ENCODE measurements around the gene CD19. TPM values are rescaled to one million over a fixed set of nuclear protein-coding genes. Genes with fewer than 3 reads are reported as not detected.
"Not testable (repeated sequence)": the region's sequence is repeated elsewhere in the genome, so short reads cannot be mapped to it uniquely, and the experiment has no call there.

Gene CD19
- total RNA-seq, 1 experiment from 2014 or later = not detected

DNA sequence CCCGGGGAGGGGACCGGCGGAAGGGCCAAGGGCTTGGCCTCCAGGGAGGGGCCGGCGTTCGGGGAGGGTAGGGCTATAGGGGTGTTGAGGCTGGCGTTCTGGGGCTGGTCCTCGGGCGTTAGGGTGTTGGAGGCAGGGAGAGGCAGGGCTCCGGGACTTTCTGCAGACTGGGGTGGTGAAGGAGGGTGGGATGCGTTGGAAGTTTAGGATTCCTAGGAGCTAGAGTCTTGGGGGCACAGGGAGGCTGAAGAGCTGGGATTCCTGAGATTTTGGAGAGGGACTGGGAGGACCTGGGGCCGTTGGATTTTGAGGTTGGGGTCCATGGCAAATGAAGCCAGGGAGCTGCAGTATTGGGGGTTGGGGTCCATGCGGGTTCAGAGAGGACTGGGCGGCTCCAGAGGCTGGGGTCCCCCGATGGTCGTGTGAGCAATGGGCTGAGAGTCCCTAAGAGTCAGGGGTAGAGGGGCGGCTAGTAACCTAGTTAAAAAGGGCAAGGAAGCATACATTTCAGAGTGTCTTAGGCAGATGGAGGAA lies 19.7 kb downstream of the CD19 start:
- Histone ChIP-seq H3K36me3 (peaks cover 33% of the 10 kb centered on the region), H3K9me3 (no peaks in the 10 kb centered on the region), H3K27me3 (no peaks in the 10 kb centered on the region), H3K4me3 (peak overlapping the region; percentile 98)
- peak; percentile 46 for DNase-seq

DNA sequence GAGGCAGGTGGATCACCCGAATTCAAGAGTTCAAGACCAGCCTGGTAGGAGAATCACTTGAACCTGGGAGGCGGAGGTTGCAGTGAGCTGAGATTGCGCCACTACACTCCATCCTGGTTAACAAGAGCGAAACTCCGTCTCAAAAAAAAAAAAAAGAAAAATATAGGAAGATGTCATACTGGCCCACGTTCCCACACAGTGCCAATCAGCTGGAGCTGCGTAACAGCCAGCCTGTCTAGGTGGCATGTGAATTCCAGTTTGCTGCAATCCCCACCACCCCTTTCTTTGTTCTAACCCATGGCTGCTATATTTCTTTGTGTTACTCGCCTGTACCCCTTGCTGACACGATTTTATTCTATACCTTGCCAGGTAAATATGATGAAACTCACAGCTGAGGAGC lies 26.4 kb downstream of the CD19 start:
- DNase-seq = no peak
- Histone ChIP-seq H3K4me3 (no peak overlapping the region), H3K36me3 (peaks cover 61% of the 10 kb centered on the region), H3K9me3 (no peaks in the 10 kb centered on the region), H3K27me3 (no peaks in the 10 kb centered on the region)

DNA sequence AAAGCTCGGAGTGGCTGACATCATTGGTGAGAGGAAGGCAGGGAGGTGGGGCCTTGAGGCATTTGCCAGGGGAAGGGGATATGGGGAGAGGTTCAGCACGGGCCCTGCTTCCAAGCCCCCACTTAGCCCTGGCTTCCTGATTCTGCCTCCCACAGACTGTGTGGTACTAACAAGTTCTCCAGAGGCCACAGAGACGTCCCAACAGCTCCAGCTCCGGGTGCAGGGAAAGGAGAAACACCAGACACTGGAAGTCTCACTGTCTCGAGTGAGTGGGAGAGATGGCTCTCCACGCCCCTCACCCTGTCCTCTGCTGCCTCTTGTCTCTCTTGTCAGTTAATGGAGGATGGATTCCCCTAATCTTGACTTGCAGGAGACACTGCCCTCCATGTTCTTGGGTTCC lies 27.1 kb downstream of the CD19 start:
- Histone ChIP-seq H3K36me3 (peaks cover 63% of the 10 kb centered on the region), H3K4me3 (no peak overlapping the region), H3K9me3 (no peaks in the 10 kb centered on the region)

GRCh38 chr16:28964072-28964471 lies 32.3 kb downstream of the CD19 start:
- Histone ChIP-seq H3K27me3 (no peaks in the 10 kb centered on the region), H3K36me3 (peaks cover 32% of the 10 kb centered on the region)

More for the DNA sequence above, 27.1 kb downstream of the CD19 start:
- DNase-seq = no peak
- H3K27me3 ChIP-seq = no peaks in the 10 kb centered on the region

GRCh38 chr16:28964496-28964895 lies 32.7 kb downstream of the CD19 start:
- Histone ChIP-seq H3K4me3 (no peak overlapping the region), H3K9me3 (no peaks in the 10 kb centered on the region), H3K27me3 (no peaks in the 10 kb centered on the region), H3K36me3 (peaks cover 29% of the 10 kb centered on the region)
- DNase-seq = no peak

More at GRCh38 chr16:28964072-28964471, 32.3 kb downstream of the CD19 start:
- DNase-seq = no peak
- Histone ChIP-seq H3K4me3 (no peak overlapping the region), H3K9me3 (no peaks in the 10 kb centered on the region)

DNA sequence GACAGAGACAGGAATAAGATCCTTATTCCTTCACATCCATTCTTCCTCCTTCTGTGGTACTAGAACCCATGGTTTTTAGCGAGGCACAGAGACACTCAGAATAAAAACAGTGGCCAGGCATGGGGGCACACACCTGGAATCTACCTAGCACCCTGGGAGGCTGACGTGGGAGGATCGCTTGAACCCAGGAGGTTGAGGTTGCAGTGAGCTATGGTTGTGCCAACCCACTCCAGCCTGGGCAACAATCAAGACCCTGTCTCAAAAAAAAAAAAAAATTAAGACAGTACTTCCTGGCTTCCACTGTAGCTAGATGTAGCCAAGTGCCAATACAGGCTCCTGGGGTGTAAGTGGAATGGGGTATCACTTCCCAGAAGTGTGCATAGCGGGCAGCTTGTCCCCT lies 35.4 kb downstream of the CD19 start:
- no peak for DNase-seq
- no peaks in the 10 kb centered on the region for H3K27me3 ChIP-seq
- H3K4me3 ChIP-seq = no peak overlapping the region
- H3K9me3 ChIP-seq = no peaks in the 10 kb centered on the region
- peaks cover 17% of the 10 kb centered on the region for H3K36me3 ChIP-seq

DNA sequence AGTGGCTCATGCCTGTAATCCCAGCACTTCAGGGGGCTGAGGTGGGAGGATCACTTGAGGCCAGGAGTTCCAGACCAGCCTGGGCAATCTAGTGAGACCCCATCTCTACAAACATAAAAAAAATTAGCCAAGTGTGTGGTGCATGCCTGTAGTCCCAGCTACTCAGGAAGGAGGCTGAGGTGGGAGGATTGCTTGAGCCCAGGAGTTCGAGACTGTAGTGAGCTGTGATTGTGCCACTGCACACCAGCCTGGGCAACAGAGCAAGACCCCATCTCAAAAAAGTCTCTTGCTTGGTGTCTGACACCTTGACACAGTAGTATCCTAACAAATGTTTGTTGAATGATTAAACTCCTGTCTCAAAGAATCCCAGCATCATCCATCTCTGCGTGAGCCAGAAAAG lies 37.9 kb downstream of the CD19 start:
- H3K36me3 ChIP-seq, DNase-seq, H3K9me3 ChIP-seq, H3K4me3 ChIP-seq, H3K27me3 ChIP-seq: not testable (repeated sequence)

- DNase-seq = peak; percentile 72
- peaks cover 7% of the 10 kb centered on the region; the same call in 1 of the 2 replicates for H3K36me3 ChIP-seq
- H3K27me3 ChIP-seq = no peaks in the 10 kb centered on the region
- H3K4me3 ChIP-seq = peak overlapping the region; percentile 84
- H3K9me3 ChIP-seq = no peaks in the 10 kb centered on the region
Observed at GRCh38 chr16:28974007-28974436, 42.3 kb downstream of the CD19 start.

DNA sequence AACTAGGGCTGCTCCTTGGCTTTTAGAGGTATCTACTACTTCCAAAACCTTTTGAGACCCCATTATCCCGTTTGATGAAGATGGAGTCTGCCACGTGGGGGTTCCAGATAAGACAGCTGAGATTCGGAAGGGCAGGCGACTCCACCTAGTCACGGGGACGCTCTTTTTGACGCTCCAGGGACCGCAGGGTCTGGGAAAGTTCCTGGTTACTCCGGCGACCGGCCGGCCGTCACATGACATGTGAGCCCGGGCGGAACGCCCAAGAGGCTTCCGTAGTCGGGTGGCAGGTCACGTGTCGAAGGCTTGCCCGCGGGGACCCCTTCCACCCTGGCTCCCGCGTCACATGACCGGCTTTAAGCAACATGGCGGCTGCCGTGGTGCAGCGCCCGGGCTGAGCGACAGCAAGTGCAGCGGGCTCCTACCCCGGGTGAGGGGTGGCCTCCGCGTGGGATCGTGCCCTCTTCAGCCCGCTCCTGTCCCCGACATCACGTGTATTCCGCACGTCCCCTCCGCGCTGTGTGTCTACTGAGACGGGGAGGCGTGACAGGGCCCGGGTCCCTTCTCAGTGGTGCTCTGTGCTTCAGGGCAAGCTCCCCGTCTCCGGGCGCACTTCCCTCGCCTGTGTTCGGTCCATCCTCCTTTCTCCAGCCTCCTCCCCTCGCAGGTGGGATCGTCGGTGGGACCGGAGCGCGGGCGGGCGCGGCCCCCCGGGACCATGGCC lies 42.8 kb downstream of the CD19 start, which contains the start of gene SPNS1:
TSS of gene SPNS1 (plus strand) at position 342 of the 721 bp plus-strand sequence. CDS start at position 716, 374 bp downstream.
- H3K9me3 ChIP-seq = no peaks in the 10 kb centered on the region
- peaks cover 10% of the 10 kb centered on the region; the same call in 1 of the 2 replicates for H3K36me3 ChIP-seq
- DNase-seq = peak; percentile 98
- no peaks in the 10 kb centered on the region for H3K27me3 ChIP-seq
- H3K4me3 ChIP-seq = peak within 1 kb of the TSS; percentile 84

GRCh38 chr16:28975158-28975599 lies 43.4 kb downstream of the CD19 start:
- no peaks in the 10 kb centered on the region for H3K9me3 ChIP-seq
- DNase-seq = no peak
- no peaks in the 10 kb centered on the region for H3K27me3 ChIP-seq
- H3K4me3 ChIP-seq = peak overlapping the region; percentile 84
- H3K36me3 ChIP-seq = peaks cover 14% of the 10 kb centered on the region

DNA sequence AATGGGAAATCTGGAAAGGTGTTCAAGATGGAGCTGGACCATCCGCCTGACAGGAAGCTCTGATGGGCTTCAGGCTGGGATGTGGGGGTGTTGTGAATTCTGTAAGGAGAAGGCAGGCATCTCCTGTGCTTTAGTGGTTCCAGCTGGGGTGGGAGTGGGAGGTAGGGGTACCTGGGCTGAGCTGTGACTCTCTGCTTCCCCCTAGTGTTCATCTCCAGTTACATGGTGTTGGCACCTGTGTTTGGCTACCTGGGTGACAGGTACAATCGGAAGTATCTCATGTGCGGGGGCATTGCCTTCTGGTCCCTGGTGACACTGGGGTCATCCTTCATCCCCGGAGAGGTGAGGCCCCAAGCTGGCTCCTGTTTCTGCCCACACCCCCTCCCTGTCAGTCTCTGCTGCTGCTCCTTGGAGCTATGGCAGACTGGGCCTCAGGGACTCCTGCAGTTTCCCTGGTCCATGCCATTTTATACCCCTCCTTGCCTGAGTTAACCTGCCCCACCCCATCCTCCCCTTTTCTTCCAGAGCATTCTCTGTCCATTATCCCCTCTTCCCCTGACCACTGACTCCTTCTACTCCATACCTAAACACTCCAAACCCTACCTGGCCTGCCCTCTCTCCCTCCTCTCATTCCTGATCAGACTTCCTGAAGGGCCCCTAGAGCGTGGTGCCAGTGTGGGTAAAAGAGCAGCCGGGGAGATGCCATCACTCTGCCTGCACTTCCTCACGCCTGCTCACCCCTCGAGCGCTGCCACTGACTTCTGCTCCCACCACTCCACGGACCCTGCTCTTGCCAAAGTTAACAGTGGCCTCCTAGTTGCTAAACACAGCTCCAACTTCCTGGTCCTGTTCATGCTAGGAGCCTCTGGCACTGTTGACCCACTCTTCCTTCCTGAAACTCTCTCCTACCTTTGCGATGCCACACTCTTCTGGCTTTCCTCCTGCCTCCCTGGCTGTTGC lies 46.2 kb downstream of the CD19 start:
- Histone ChIP-seq H3K9me3 (0 out of 2 replicates have a peak, but pooled peaks cover 5% of the 10 kb centered on the region), H3K27me3 (no peaks in the 10 kb centered on the region), H3K4me3 (no peak overlapping the region), H3K36me3 (peaks cover 28% of the 10 kb centered on the region)
- no peak for DNase-seq

- H3K36me3 ChIP-seq = peaks cover 28% of the 10 kb centered on the region
- not testable (repeated sequence) for DNase-seq, H3K27me3 ChIP-seq, H3K9me3 ChIP-seq, H3K4me3 ChIP-seq
Observed at GRCh38 chr16:28980330-28980729, 48.6 kb downstream of the CD19 start.

- 0 out of 2 replicates have a peak, but pooled peaks cover 5% of the 10 kb centered on the region for H3K9me3 ChIP-seq
- DNase-seq = no peak
- peaks cover 28% of the 10 kb centered on the region for H3K36me3 ChIP-seq
- no peaks in the 10 kb centered on the region for H3K27me3 ChIP-seq
- no peak overlapping the region for H3K4me3 ChIP-seq
Observed at GRCh38 chr16:28980929-28981328, 49.2 kb downstream of the CD19 start.

GRCh38 chr16:28981517-28981916 lies 49.7 kb downstream of the CD19 start:
- Histone ChIP-seq H3K4me3 (no peak overlapping the region), H3K27me3 (no peaks in the 10 kb centered on the region), H3K9me3 (0 out of 2 replicates have a peak, but pooled peaks cover 5% of the 10 kb centered on the region), H3K36me3 (peaks cover 24% of the 10 kb centered on the region)
- DNase-seq = no peak

DNA sequence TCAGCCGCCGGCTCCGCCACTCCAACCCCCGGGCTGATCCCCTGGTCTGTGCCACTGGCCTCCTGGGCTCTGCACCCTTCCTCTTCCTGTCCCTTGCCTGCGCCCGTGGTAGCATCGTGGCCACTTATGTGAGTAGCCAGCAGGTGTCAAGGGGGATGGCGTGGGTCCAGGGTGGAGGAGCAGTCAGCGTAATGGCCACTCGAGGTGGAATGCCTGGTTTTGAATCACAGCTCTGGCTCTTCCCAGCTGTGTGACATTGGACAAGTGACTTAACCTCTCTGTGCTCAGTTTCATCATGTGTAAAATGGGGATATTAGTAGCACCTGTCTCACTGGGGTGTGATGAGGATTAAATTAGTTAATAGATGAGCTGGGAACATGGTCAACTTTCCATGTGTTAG lies 50.6 kb downstream of the CD19 start:
- no peak overlapping the region for H3K4me3 ChIP-seq
- H3K36me3 ChIP-seq = peaks cover 23% of the 10 kb centered on the region
- H3K9me3 ChIP-seq = 0 out of 2 replicates have a peak, but pooled peaks cover 5% of the 10 kb centered on the region
- no peak for DNase-seq
- H3K27me3 ChIP-seq = no peaks in the 10 kb centered on the region

DNA sequence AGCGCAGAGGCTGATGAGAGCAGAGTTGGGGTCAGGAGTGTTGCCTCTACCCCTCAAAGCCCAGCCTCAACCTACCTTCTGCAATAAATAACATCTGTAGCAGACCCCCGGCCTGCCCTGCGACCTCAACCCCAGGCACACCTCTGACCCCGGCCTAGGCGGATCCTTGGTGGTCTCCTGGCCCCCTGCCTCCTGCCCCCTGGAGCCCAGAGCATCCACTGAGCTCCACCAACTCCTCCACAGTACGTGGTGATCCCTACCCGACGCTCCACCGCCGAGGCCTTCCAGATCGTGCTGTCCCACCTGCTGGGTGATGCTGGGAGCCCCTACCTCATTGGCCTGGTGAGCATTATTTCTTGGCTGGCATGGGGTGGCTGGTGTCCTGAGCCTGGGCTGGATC lies 51.2 kb downstream of the CD19 start:
- H3K9me3 ChIP-seq = 0 out of 2 replicates have a peak, but pooled peaks cover 5% of the 10 kb centered on the region
- H3K27me3 ChIP-seq = no peaks in the 10 kb centered on the region
- H3K36me3 ChIP-seq = peaks cover 23% of the 10 kb centered on the region
- no peak for DNase-seq
- no peak overlapping the region for H3K4me3 ChIP-seq

- no peak for DNase-seq
- Histone ChIP-seq H3K4me3 (no peak overlapping the region), H3K9me3 (0 out of 2 replicates have a peak, but pooled peaks cover 5% of the 10 kb centered on the region), H3K27me3 (no peaks in the 10 kb centered on the region), H3K36me3 (peaks cover 23% of the 10 kb centered on the region)
Observed at GRCh38 chr16:28983644-28984043, 51.9 kb downstream of the CD19 start.
